OCI-LY3 (cell line): ENCODE results near the gene TMEM214.

ENCODE experiments used
- H2AFZ ChIP-seq: fragments of 200-600, 300-600 bp; shearing (Covaris generic); 2 replicates; pipeline ENCODE4 v1.6.0; 2014; ENCODE audit warnings: antibody characterized with exemption, low read depth, low read length
- H3K27ac ChIP-seq: fragments of 200-600, 300-600 bp; sonication (generic); 2 replicates; pipeline ENCODE4 v1.5.1; 2014; ENCODE audit warnings: mild to moderate bottlenecking, low read length, moderate library complexity, mixed read lengths
- H3K27me3 ChIP-seq: fragments of 200-600, 300-600 bp; sonication (generic); 2 replicates; pipeline ENCODE4 v1.6.1; 2014; ENCODE audit warnings: low read depth, low read length, mixed read lengths
- H3K36me3 ChIP-seq: fragments of 200-600, 300-600 bp; sonication (generic); replicated peaks from 2 replicates; pipeline ENCODE3; 2014; ENCODE audit warnings: low read depth, low read length, mixed read lengths
- H3K4me1 ChIP-seq: fragments of 300-600, 200-600 bp; sonication (generic); 2 replicates; pipeline ENCODE4 v1.6.1; 2014; ENCODE audit warnings: low read length, mixed read lengths
- H3K4me2 ChIP-seq: fragments of 200-600, 300-600 bp; sonication (generic); 2 replicates; pipeline ENCODE4 v1.6.1; 2014; ENCODE audit warnings: low read length, mixed read lengths
- H3K4me3 ChIP-seq: fragments of 300-600, 200-600 bp; sonication (generic); 2 replicates; pipeline ENCODE4 v1.5.1; 2014; ENCODE audit warnings: antibody characterized with exemption, mild to moderate bottlenecking, low read length, moderate library complexity
- H3K79me2 ChIP-seq: fragments of 300-600, 200-600 bp; shearing (Covaris generic); 2 replicates; pipeline ENCODE4 v1.6.1; 2014; ENCODE audit warnings: mild to moderate bottlenecking, low read length, mixed read lengths
- H3K9ac ChIP-seq: fragments of 300-600, 200-600 bp; shearing (Covaris generic); 2 replicates; pipeline ENCODE4 v1.6.0; 2014; ENCODE audit warnings: mild to moderate bottlenecking, low read length, moderate library complexity
- H3K9me3 ChIP-seq: fragments of 200-600, 300-600 bp; shearing (Covaris generic); 2 replicates; pipeline ENCODE4 v1.6.1; 2014; ENCODE audit warnings: low read length, mixed read lengths; ENCODE audit not compliant: insufficient read depth
- H4K20me1 ChIP-seq: fragments of 200-600, 300-600 bp; sonication (generic); 2 replicates; pipeline ENCODE4 v1.6.1; 2016; ENCODE audit warnings: low read length, mixed read lengths; ENCODE audit not compliant: insufficient read depth
- CTCF ChIP-seq: fragments of 200-600, 300-600 bp; sonication (generic); IDR thresholded peaks from 2 replicates; pipeline ENCODE4 v1.5.1; 2014; ENCODE audit warnings: antibody characterized with exemption, low read length, low read depth
- EZH2phosphoT487 ChIP-seq: fragments of 200-600 bp; shearing (Covaris generic); IDR thresholded peaks from 2 replicates; pipeline ENCODE4 v1.6.1; 2018; ENCODE audit warnings: antibody characterized with exemption, mixed run types, low read depth

TMEM214 gene

GRCh38 chr2:27009716-27010115 is 23.0 kb upstream of the TMEM214 start:
- no peak overlapping the region for H3K9ac ChIP-seq
- peaks cover 34% of the 10 kb centered on the region for H3K27me3 ChIP-seq
- no peak overlapping the region for H3K27ac ChIP-seq
- TF ChIP-seq CTCF (no peak), EZH2phosphoT487 (no peak)
- no peak overlapping the region for H3K4me2 ChIP-seq
- H3K9me3 ChIP-seq = no peaks in the 10 kb centered on the region
- no peak overlapping the region for H3K4me3 ChIP-seq
- H4K20me1 ChIP-seq = no peaks in the 10 kb centered on the region
- no peaks in the 10 kb centered on the region for H3K79me2 ChIP-seq
- H2AFZ ChIP-seq = no peak overlapping the region
- H3K4me1 ChIP-seq = no peaks in the 10 kb centered on the region
- no peaks in the 10 kb centered on the region for H3K36me3 ChIP-seq

GRCh38 chr2:27010139-27010538 is 22.6 kb upstream of the TMEM214 start:
- H3K27me3 ChIP-seq = peaks cover 34% of the 10 kb centered on the region
- H4K20me1 ChIP-seq = no peaks in the 10 kb centered on the region
- H3K27ac ChIP-seq = no peak overlapping the region
- H3K4me3 ChIP-seq = no peak overlapping the region
- H3K36me3 ChIP-seq = no peaks in the 10 kb centered on the region
- TF ChIP-seq EZH2phosphoT487 = no peak
- TF ChIP-seq CTCF = no peak
- H2AFZ ChIP-seq = no peak overlapping the region
- no peaks in the 10 kb centered on the region for H3K9me3 ChIP-seq
- no peaks in the 10 kb centered on the region for H3K79me2 ChIP-seq
- no peak overlapping the region for H3K4me2 ChIP-seq
- H3K9ac ChIP-seq = no peak overlapping the region
- H3K4me1 ChIP-seq = no peaks in the 10 kb centered on the region

GRCh38 chr2:27013738-27014137 is 19.0 kb upstream of the TMEM214 start:
- H3K9ac ChIP-seq = no peak overlapping the region

GRCh38 chr2:27014771-27015433 is 17.9 kb upstream of the TMEM214 start:
- no peak overlapping the region for H3K27ac ChIP-seq
- H3K4me1 ChIP-seq = peaks cover 5% of the 10 kb centered on the region; the same call in 1 of the 2 replicates

More at GRCh38 chr2:27013738-27014137, 19.0 kb upstream of the TMEM214 start:
- H3K4me3 ChIP-seq = no peak overlapping the region
- TF ChIP-seq EZH2phosphoT487 (no peak), CTCF (no peak)
- H3K4me1 ChIP-seq = peaks cover 5% of the 10 kb centered on the region; the same call in 1 of the 2 replicates
- H4K20me1 ChIP-seq = no peaks in the 10 kb centered on the region
- H3K79me2 ChIP-seq = no peaks in the 10 kb centered on the region
- H3K36me3 ChIP-seq = no peaks in the 10 kb centered on the region
- H3K9me3 ChIP-seq = no peaks in the 10 kb centered on the region
- H3K27ac ChIP-seq = no peak overlapping the region
- H2AFZ ChIP-seq = no peak overlapping the region
- no peak overlapping the region for H3K4me2 ChIP-seq
- H3K27me3 ChIP-seq = peaks cover 16% of the 10 kb centered on the region

More at GRCh38 chr2:27014771-27015433, 17.9 kb upstream of the TMEM214 start:
- Histone ChIP-seq H3K9me3 (no peaks in the 10 kb centered on the region), H3K79me2 (no peaks in the 10 kb centered on the region), H2AFZ (no peak overlapping the region), H4K20me1 (no peaks in the 10 kb centered on the region), H3K36me3 (no peaks in the 10 kb centered on the region), H3K9ac (no peak overlapping the region), H3K27me3 (peaks cover 10% of the 10 kb centered on the region), H3K4me2 (no peak overlapping the region), H3K4me3 (no peak overlapping the region)
- TF ChIP-seq CTCF (no peak), EZH2phosphoT487 (no peak)
